ENCODE measurements around the gene PANX3.

PANX3 gene

DNA sequence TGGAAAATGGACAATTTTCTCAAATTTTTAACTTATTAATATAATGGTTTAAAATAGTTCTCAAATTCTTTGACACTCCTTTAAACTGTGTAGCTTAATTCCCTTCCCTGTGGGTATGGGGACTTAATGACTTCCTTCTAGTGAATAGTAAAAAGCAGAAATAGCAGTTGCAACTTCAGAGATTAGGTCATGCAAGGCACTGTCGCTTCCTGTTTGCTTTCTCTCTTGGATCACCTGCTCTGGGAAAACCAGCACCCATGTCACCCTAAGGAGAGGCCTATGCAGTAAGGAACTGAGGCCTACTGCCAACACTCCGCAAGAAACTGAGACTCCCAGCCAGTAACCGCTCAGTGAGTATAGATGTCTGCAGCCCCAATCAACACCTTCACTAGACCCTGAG is 5.5 kb upstream of the PANX3 start (continued):
- no peak for TF ChIP-seq ZFP3 (CRISPR knock-in tag; IDR thresholded peaks at IDR 0.05)
- TF ChIP-seq, protein P1, sequence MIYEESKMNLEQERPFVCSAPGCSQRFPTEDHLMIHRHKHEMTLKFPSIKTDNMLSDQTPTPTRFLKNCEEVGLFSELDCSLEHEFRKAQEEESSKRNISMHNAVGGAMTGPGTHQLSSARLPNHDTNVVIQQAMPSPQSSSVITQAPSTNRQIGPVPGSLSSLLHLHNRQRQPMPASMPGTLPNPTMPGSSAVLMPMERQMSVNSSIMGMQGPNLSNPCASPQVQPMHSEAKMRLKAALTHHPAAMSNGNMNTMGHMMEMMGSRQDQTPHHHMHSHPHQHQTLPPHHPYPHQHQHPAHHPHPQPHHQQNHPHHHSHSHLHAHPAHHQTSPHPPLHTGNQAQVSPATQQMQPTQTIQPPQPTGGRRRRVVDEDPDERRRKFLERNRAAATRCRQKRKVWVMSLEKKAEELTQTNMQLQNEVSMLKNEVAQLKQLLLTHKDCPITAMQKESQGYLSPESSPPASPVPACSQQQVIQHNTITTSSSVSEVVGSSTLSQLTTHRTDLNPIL (CRISPR knock-in tag; IDR thresholded peaks at IDR 0.05; ENCODE audit: low read depth) = no peak
- TF ChIP-seq GLIS3 (CRISPR knock-in tag; IDR thresholded peaks at IDR 0.05) = no peak
- no peak for TF ChIP-seq ZFP30 (CRISPR knock-in tag; IDR thresholded peaks at IDR 0.05)
- no peak for TF ChIP-seq ZNF70 (CRISPR knock-in tag; IDR thresholded peaks at IDR 0.05)
- TF ChIP-seq OSR1 (CRISPR knock-in tag; IDR thresholded peaks at IDR 0.05) = no peak

DNA sequence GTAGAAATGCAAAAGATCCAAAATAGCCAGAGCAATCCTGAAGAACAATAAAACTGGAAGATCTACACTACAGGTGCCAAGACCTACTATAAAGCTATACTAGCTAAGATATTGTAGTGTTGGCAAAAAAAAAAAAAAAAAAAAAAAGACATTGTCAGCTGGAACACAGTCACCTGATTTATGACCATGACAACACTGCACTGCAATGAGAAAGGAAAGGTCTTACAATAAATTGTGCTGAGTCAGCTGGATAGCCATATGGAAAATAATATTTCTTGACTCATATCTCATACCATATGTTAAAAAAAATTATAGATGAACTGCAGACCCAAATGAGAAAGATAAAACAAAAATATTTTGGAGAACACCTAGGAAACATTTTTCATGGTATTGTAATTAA is 3.1 kb upstream of the PANX3 start:
- TF ChIP-seq CSDC2 (CRISPR knock-in tag; IDR thresholded peaks at IDR 0.05) (no peak), ISL1 (CRISPR knock-in tag; IDR thresholded peaks at IDR 0.05) (no peak), RARB (CRISPR knock-in tag; IDR thresholded peaks at IDR 0.05) (no peak), ZFP30 (CRISPR knock-in tag; IDR thresholded peaks at IDR 0.05) (no peak), TCF4 (CRISPR knock-in tag; IDR thresholded peaks at IDR 0.05; ENCODE audit: borderline replicate concordance) (no peak)
- TF ChIP-seq, protein P2, sequence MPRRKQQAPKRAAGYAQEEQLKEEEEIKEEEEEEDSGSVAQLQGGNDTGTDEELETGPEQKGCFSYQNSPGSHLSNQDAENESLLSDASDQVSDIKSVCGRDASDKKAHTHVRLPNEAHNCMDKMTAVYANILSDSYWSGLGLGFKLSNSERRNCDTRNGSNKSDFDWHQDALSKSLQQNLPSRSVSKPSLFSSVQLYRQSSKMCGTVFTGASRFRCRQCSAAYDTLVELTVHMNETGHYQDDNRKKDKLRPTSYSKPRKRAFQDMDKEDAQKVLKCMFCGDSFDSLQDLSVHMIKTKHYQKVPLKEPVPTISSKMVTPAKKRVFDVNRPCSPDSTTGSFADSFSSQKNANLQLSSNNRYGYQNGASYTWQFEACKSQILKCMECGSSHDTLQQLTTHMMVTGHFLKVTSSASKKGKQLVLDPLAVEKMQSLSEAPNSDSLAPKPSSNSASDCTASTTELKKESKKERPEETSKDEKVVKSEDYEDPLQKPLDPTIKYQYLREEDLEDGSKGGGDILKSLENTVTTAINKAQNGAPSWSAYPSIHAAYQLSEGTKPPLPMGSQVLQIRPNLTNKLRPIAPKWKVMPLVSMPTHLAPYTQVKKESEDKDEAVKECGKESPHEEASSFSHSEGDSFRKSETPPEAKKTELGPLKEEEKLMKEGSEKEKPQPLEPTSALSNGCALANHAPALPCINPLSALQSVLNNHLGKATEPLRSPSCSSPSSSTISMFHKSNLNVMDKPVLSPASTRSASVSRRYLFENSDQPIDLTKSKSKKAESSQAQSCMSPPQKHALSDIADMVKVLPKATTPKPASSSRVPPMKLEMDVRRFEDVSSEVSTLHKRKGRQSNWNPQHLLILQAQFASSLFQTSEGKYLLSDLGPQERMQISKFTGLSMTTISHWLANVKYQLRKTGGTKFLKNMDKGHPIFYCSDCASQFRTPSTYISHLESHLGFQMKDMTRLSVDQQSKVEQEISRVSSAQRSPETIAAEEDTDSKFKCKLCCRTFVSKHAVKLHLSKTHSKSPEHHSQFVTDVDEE (CRISPR knock-in tag; IDR thresholded peaks at IDR 0.05) = no peak
- TF ChIP-seq, protein P3, sequence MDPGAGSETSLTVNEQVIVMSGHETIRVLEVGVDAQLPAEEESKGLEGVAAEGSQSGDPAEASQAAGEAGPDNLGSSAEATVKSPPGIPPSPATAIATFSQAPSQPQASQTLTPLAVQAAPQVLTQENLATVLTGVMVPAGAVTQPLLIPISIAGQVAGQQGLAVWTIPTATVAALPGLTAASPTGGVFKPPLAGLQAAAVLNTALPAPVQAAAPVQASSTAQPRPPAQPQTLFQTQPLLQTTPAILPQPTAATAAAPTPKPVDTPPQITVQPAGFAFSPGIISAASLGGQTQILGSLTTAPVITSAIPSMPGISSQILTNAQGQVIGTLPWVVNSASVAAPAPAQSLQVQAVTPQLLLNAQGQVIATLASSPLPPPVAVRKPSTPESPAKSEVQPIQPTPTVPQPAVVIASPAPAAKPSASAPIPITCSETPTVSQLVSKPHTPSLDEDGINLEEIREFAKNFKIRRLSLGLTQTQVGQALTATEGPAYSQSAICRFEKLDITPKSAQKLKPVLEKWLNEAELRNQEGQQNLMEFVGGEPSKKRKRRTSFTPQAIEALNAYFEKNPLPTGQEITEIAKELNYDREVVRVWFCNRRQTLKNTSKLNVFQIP (CRISPR knock-in tag; IDR thresholded peaks at IDR 0.05; ENCODE audit: borderline replicate concordance, low read depth) = no peak
- no peak for ATAC-seq

DNA sequence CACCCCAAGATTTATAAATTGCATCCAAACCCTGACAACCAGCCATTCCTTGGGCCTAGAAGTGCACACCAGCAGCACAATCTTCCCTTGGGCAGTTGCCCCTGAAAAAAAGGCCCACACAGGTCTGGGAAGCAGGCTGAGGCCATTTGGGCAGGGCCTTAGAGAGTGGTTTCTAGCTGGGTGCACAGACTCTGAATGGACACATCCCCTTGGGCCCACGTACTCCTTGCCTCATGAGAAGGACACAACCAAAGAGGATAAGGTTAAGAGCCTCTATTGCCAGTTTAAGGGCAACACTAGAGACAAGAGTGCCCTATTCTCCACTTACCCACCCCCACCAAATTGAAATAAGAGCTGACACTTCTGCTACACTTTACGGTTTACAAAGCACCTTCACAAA is 933 bp upstream of the PANX3 start:
- TF ChIP-seq, protein P1 (CRISPR knock-in tag; IDR thresholded peaks at IDR 0.05; ENCODE audit: low read depth) = no peak
- TF ChIP-seq, protein P4, sequence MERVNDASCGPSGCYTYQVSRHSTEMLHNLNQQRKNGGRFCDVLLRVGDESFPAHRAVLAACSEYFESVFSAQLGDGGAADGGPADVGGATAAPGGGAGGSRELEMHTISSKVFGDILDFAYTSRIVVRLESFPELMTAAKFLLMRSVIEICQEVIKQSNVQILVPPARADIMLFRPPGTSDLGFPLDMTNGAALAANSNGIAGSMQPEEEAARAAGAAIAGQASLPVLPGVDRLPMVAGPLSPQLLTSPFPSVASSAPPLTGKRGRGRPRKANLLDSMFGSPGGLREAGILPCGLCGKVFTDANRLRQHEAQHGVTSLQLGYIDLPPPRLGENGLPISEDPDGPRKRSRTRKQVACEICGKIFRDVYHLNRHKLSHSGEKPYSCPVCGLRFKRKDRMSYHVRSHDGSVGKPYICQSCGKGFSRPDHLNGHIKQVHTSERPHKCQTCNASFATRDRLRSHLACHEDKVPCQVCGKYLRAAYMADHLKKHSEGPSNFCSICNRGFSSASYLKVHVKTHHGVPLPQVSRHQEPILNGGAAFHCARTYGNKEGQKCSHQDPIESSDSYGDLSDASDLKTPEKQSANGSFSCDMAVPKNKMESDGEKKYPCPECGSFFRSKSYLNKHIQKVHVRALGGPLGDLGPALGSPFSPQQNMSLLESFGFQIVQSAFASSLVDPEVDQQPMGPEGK (CRISPR knock-in tag; IDR thresholded peaks at IDR 0.05; ENCODE audit: borderline replicate concordance) = no peak
- no peak for TF ChIP-seq ESRRG (CRISPR knock-in tag; IDR thresholded peaks at IDR 0.05)
- TF ChIP-seq ZC3H10 (CRISPR knock-in tag; IDR thresholded peaks at IDR 0.05) = no peak
- no peak for TF ChIP-seq BACH2 (CRISPR knock-in tag; IDR thresholded peaks at IDR 0.05; ENCODE audit: borderline replicate concordance)
- no peak for TF ChIP-seq ZNF565 (CRISPR knock-in tag; conservative IDR thresholded peaks at IDR 0.05; ENCODE audit: low read depth)
- ATAC-seq = no peak

DNA sequence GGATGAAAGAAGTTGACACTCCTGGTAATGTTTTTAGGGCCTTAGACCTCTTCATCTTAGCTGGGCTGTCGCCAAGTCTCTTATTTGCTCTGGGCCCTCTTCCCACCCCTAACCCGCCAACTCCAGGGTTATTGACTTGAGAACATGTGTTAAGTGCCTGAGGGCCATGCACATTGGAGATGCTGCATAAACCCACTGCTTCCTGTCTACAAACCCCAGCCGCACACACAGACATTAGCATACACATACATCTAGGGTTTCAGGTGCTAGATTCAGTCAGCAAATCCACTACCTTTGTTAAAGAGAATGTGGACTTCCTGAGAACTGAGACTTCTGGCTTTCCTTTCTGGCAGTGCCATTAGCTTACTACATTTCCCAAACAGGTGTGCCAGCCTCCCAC is 817 bp downstream of the PANX3 start:
- no peak for ATAC-seq
- TF ChIP-seq SNAI2 (CRISPR knock-in tag; IDR thresholded peaks at IDR 0.05) (no peak), ZC3H10 (CRISPR knock-in tag; IDR thresholded peaks at IDR 0.05) (no peak), ZNF70 (CRISPR knock-in tag; IDR thresholded peaks at IDR 0.05) (no peak), CSDC2 (CRISPR knock-in tag; IDR thresholded peaks at IDR 0.05) (no peak), GLIS3 (CRISPR knock-in tag; IDR thresholded peaks at IDR 0.05) (no peak), PPARA (CRISPR knock-in tag; IDR thresholded peaks at IDR 0.05; ENCODE audit: borderline replicate concordance) (no peak), ZNF565 (CRISPR knock-in tag; conservative IDR thresholded peaks at IDR 0.05; ENCODE audit: low read depth) (no peak), TCF4 (CRISPR knock-in tag; IDR thresholded peaks at IDR 0.05; ENCODE audit: borderline replicate concordance) (no peak), RARB (CRISPR knock-in tag; IDR thresholded peaks at IDR 0.05) (no peak), ARNTL (CRISPR knock-in tag; IDR thresholded peaks at IDR 0.05; ENCODE audit: borderline replicate concordance, low read depth) (no peak), ZNF8 (CRISPR knock-in tag; IDR thresholded peaks at IDR 0.05) (no peak), TOX (CRISPR knock-in tag; IDR thresholded peaks at IDR 0.05; ENCODE audit: borderline replicate concordance) (no peak), ISL1 (CRISPR knock-in tag; IDR thresholded peaks at IDR 0.05) (no peak)
- TF ChIP-seq, protein P4 (CRISPR knock-in tag; IDR thresholded peaks at IDR 0.05; ENCODE audit: borderline replicate concordance) = no peak
- TF ChIP-seq, protein P5, sequence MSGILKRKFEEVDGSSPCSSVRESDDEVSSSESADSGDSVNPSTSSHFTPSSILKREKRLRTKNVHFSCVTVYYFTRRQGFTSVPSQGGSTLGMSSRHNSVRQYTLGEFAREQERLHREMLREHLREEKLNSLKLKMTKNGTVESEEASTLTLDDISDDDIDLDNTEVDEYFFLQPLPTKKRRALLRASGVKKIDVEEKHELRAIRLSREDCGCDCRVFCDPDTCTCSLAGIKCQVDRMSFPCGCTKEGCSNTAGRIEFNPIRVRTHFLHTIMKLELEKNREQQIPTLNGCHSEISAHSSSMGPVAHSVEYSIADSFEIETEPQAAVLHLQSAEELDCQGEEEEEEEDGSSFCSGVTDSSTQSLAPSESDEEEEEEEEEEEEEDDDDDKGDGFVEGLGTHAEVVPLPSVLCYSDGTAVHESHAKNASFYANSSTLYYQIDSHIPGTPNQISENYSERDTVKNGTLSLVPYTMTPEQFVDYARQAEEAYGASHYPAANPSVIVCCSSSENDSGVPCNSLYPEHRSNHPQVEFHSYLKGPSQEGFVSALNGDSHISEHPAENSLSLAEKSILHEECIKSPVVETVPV (CRISPR knock-in tag; IDR thresholded peaks at IDR 0.05) = no peak
- TF ChIP-seq, protein P1 (CRISPR knock-in tag; IDR thresholded peaks at IDR 0.05; ENCODE audit: low read depth) = no peak

All from SK-N-SH treated with all-trans-retinoic acid at 6 μM for 48 hours (cell line).